BE2C (cell line): ENCODE measurements around the gene TSPAN18.

Experiments
- DNase-seq: peaks from one replicate; pipeline ENCODE4 v3.0.0-alpha.2; 2020
- H3K27me3 ChIP-seq: fragments of 250-450 bp; sonication (Bioruptor Pico); 2 replicates; pipeline ENCODE4 v1.5.1; 2020; ENCODE audit warnings: mild to moderate bottlenecking
- H3K36me3 ChIP-seq: fragments of 250-450 bp; sonication (Bioruptor Pico); 2 replicates; pipeline ENCODE4 v1.5.1; 2020; ENCODE audit warnings: mild to moderate bottlenecking
- H3K4me1 ChIP-seq: fragments of 250-450 bp; sonication (Bioruptor Pico); 2 replicates; pipeline ENCODE4 v1.5.1; 2020
- H3K4me3 ChIP-seq: 2 replicates; pipeline ENCODE4 v1.5.1; 2011; ENCODE audit warnings: low read depth, low read length
- H3K9me3 ChIP-seq: fragments of 250-450 bp; sonication (Bioruptor Pico); 2 replicates; pipeline ENCODE4 v1.5.1; 2020
- CTCF ChIP-seq: IDR thresholded peaks from 2 replicates; pipeline ENCODE4 v1.5.1; 2012; ENCODE audit warnings: mild to moderate bottlenecking, low read depth, low read length

Gene TSPAN18

GRCh38 chr11:44977493-44977984 lies 250.8 kb downstream of the TSPAN18 start:
- Histone ChIP-seq H3K4me3 (no peak overlapping the region), H3K9me3 (no peaks in the 10 kb centered on the region), H3K36me3 (no peaks in the 10 kb centered on the region), H3K27me3 (no peaks in the 10 kb centered on the region), H3K4me1 (no peaks in the 10 kb centered on the region)
- TF ChIP-seq CTCF = peak; percentile 29
- DNase-seq = no peak

GRCh38 chr11:44978274-44978960 lies 251.7 kb downstream of the TSPAN18 start:
- H3K36me3 ChIP-seq = no peaks in the 10 kb centered on the region
- H3K4me3 ChIP-seq = no peak overlapping the region
- H3K27me3 ChIP-seq = no peaks in the 10 kb centered on the region
- no peaks in the 10 kb centered on the region for H3K9me3 ChIP-seq
- no peak for DNase-seq
- H3K4me1 ChIP-seq = no peaks in the 10 kb centered on the region
- TF ChIP-seq CTCF = no peak

- DNase-seq = no peak
- Histone ChIP-seq H3K4me1 (no peaks in the 10 kb centered on the region), H3K9me3 (no peaks in the 10 kb centered on the region), H3K27me3 (no peaks in the 10 kb centered on the region), H3K4me3 (no peak overlapping the region), H3K36me3 (no peaks in the 10 kb centered on the region)
- TF ChIP-seq CTCF = no peak
These were observed 252.2 kb downstream of the TSPAN18 start for GRCh38 chr11:44978961-44979331.

DNA sequence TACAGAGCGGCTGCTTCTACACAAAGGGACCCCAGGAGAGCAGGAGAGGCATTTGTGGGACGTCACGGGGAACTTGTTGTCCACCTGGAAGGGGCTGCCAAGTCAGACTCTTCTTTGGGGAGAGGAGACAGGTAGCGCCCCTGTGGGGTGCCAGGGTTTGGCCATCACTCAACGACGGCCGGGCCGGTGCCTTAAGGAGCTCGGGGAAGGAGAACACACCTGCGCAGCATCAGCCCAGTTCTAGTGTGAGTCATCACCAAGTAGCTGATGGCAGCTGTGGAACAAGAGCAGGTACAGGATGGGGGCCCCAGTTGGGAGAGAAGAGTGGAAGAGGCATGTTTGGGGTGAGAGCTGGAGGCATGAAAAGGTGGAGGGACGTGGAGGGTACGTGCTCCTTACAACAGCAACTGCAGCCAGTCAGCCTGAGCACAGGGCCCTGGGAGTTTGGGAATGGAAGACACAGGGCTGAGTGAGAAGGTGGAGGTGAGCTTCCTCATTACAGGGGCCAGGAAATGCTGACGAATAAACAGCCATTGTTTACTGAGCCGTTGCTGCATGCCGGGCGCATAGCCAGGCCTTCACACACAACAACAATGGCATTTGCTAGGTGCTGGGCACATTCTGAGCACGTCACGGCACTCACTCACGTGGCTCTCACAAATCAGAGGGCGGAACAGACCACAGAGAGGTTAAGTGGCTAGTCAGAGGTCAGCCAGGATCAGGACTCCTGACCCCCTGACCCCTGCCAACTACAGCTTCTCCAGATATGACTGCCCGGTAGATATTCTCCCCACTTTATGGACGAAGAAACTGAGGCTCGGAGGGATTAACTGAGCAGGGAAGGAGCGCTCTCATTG lies 253.0 kb downstream of the TSPAN18 start:
- no peaks in the 10 kb centered on the region for H3K36me3 ChIP-seq
- H3K4me1 ChIP-seq = no peaks in the 10 kb centered on the region
- no peak overlapping the region for H3K4me3 ChIP-seq
- TF ChIP-seq CTCF = no peak
- no peaks in the 10 kb centered on the region for H3K9me3 ChIP-seq
- no peaks in the 10 kb centered on the region for H3K27me3 ChIP-seq
- DNase-seq = no peak

- no peak for TF ChIP-seq CTCF
- no peak for DNase-seq
- Histone ChIP-seq H3K4me3 (no peak overlapping the region), H3K36me3 (no peaks in the 10 kb centered on the region), H3K27me3 (no peaks in the 10 kb centered on the region), H3K4me1 (no peaks in the 10 kb centered on the region), H3K9me3 (no peaks in the 10 kb centered on the region)
These were observed 254.0 kb downstream of the TSPAN18 start for GRCh38 chr11:44980533-44981427.
